Measurements from ENCODE around the gene LMO7. TPM values are rescaled to one million over a fixed set of nuclear protein-coding genes. Genes with fewer than 3 reads are reported as not detected.

The LMO7 gene
- total and polyA plus RNA-seq, 4 donors = 17.5 to 69.6 (median 38.2) TPM

DNA sequence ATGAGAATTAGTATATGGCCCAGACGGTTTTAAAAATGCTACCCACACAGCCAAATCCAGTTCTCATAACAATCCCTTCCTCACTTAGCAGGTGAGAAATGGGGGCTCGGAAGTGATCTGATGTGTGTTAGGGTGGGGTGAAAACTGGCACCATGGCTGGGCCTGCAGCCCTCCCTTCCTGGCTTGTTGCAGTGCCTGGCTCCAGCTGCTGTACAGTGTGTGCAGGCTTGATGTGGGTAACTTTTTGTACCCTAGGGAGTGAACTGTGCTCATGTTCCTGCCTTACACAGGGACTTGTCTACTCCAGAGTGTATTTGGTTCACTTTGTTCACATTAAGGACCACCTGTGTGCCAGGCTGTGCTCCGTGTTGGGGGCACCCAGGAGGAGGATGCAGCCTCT, 177.2 kb downstream of the LMO7 start:
- TF ChIP-seq RAD21 (IDR thresholded peaks at IDR 0.05) = no peak
- no peak for TF ChIP-seq ZBTB33 (IDR thresholded peaks at IDR 0.05)
- no peak for TF ChIP-seq SP1 (IDR thresholded peaks at IDR 0.05)
- TF ChIP-seq FOXA2 (IDR thresholded peaks at IDR 0.05) = no peak
- TF ChIP-seq ATF3 (IDR thresholded peaks at IDR 0.05) = no peak
- no peak for TF ChIP-seq NR2F2 (IDR thresholded peaks at IDR 0.05)
- TF ChIP-seq HNF4G (IDR thresholded peaks at IDR 0.05) = no peak
- TF ChIP-seq REST (IDR thresholded peaks at IDR 0.05) = no peak
- TF ChIP-seq JUND (IDR thresholded peaks at IDR 0.05) = no peak
- TF ChIP-seq FOXA1 (IDR thresholded peaks at IDR 0.05) = no peak
- TF ChIP-seq RXRA (IDR thresholded peaks at IDR 0.05) = no peak
- TF ChIP-seq, protein P1, sequence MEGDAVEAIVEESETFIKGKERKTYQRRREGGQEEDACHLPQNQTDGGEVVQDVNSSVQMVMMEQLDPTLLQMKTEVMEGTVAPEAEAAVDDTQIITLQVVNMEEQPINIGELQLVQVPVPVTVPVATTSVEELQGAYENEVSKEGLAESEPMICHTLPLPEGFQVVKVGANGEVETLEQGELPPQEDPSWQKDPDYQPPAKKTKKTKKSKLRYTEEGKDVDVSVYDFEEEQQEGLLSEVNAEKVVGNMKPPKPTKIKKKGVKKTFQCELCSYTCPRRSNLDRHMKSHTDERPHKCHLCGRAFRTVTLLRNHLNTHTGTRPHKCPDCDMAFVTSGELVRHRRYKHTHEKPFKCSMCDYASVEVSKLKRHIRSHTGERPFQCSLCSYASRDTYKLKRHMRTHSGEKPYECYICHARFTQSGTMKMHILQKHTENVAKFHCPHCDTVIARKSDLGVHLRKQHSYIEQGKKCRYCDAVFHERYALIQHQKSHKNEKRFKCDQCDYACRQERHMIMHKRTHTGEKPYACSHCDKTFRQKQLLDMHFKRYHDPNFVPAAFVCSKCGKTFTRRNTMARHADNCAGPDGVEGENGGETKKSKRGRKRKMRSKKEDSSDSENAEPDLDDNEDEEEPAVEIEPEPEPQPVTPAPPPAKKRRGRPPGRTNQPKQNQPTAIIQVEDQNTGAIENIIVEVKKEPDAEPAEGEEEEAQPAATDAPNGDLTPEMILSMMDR (IDR thresholded peaks at IDR 0.05; ENCODE audit: low read depth, low read length, missing input control) = no peak
- TF ChIP-seq YY1 (IDR thresholded peaks at IDR 0.05) = no peak
- no peak for TF ChIP-seq TAF1 (conservative IDR thresholded peaks at IDR 0.05)
- no peak for TF ChIP-seq HNF4A (conservative IDR thresholded peaks at IDR 0.05)
- TF ChIP-seq EGR1 (IDR thresholded peaks at IDR 0.05; ENCODE audit: low read depth in 2 of 2) = no peak
- TF ChIP-seq, protein P2, sequence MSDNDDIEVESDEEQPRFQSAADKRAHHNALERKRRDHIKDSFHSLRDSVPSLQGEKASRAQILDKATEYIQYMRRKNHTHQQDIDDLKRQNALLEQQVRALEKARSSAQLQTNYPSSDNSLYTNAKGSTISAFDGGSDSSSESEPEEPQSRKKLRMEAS (IDR thresholded peaks at IDR 0.05) = no peak
- peaks cover 0 to 13% (median 2%) of the 10 kb centered on the region in 4 donors for H3K36me3 ChIP-seq (ENCODE audit: control insufficient read depth in 4 of 4, insufficient read depth in 3 of 4, low read depth in 1 of 4, low read length in 3 of 4)
- DNase-seq (ENCODE audit: low spot score) = no peak
- no peak overlapping the region for H3K27ac ChIP-seq (ENCODE audit: low read depth in 1 of 2, low read length in 2 of 2)
- H3K9ac ChIP-seq (ENCODE audit: low read depth in 1 of 2, low read length in 2 of 2) = no peak overlapping the region
- no peaks in the 10 kb centered on the region for H3K4me1 ChIP-seq (ENCODE audit: control insufficient read depth in 4 of 4, insufficient read depth in 4 of 4, low read length in 3 of 4)
- no peaks in the 10 kb centered on the region for H3K9me3 ChIP-seq (ENCODE audit: control insufficient read depth in 4 of 4, low read length in 3 of 4)
- 88% methylated on average over 3 of the region's 3 CpGs for WGBS
- no peak overlapping the region for H3K4me3 ChIP-seq (ENCODE audit: low read depth in 1 of 3, low read length in 3 of 3)
- no peaks in the 10 kb centered on the region for H3K27me3 ChIP-seq (ENCODE audit: control insufficient read depth in 4 of 4, insufficient read depth in 4 of 4, low read length in 3 of 4)
